ENCODE results near the gene TMEM31.
A peak's percentile ranks its signal among the peaks of the same experiment; 100 is the strongest.

The TMEM31 gene

DNA sequence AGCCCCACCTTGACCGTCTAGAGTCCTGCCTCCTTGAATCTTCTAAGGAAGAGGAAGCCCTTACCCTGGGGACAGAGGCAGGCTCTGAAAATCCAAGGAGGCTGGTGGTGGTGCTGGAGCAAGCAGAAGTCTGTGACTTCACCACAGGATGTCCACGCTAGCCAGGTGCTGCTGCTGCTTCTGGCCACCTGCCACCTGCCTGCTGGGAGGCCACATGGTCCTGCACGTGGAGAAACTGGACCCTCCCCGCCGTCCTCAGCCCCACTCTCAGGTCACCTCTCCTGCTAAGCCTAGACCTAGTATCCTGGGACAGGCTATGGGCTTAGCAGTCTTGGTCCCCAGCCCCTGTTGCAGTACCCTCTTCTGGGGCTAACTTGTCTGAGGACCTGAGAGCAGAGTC, 15.8 kb downstream of the TMEM31 start:
- H3K4me3 ChIP-seq (ENCODE audit: low read length in 2 of 2) = no peak overlapping the region
- WGBS, 2 donors (ENCODE audit: extremely low coverage in 2 of 2, insufficient read length in 2 of 2, insufficient replicate concordance in 1 of 2) = no CpG with 5 or more reads among the region's 5 CpGs
- no peak overlapping the region for H3K23ac ChIP-seq (ENCODE audit: low read depth, low read length, poor library complexity)
- H2AK5ac ChIP-seq (ENCODE audit: low read depth, low read length) = peak overlapping the region; percentile 21
- no peak overlapping the region for H4K8ac ChIP-seq (ENCODE audit: low read depth, low read length)
- H4K91ac ChIP-seq (ENCODE audit: low read depth, low read length, poor library complexity) = no peak overlapping the region
- peaks cover 0 to 13% of the 10 kb centered on the region in 2 donors for H3K4me1 ChIP-seq (ENCODE audit: control insufficient read depth in 2 of 2, insufficient read depth in 1 of 2, low read depth in 1 of 2, low read length in 2 of 2)
- H2AFZ ChIP-seq (ENCODE audit: low read length) = no peak overlapping the region
- no peaks in the 10 kb centered on the region for H3K79me1 ChIP-seq (ENCODE audit: low read depth, low read length)
- DNase-seq (ENCODE audit: low spot score) = no peak
- no peak overlapping the region for H2BK5ac ChIP-seq (ENCODE audit: low read length)
- H3K4me2 ChIP-seq (ENCODE audit: insufficient read depth, low read length, poor library complexity, severe bottlenecking) = no peak overlapping the region
- no peak overlapping the region for H3K9ac ChIP-seq (ENCODE audit: low read depth, low read length, poor library complexity)
- H3K14ac ChIP-seq (ENCODE audit: low read length) = no peak overlapping the region
- H2BK12ac ChIP-seq (ENCODE audit: low read length) = no peak overlapping the region
- no peaks in the 10 kb centered on the region for H3K36me3 ChIP-seq (replicated peaks in 1 of 2; ENCODE audit: control insufficient read depth in 2 of 2, insufficient read depth in 2 of 2, low read length in 2 of 2)
- no peak overlapping the region for H3K4ac ChIP-seq (ENCODE audit: low read length)
- H3K27me3 ChIP-seq (ENCODE audit: control insufficient read depth in 3 of 3, insufficient read depth in 3 of 3, low read depth in 1 of 3, low read length in 3 of 3) = peaks cover 0 to 86% (median 0%) of the 10 kb centered on the region in 3 experiments
- peak overlapping the region; percentile 17 for H3K18ac ChIP-seq (ENCODE audit: low read length)
- no peaks in the 10 kb centered on the region for H3K9me3 ChIP-seq (replicated peaks in 1 of 2; ENCODE audit: control insufficient read depth in 2 of 2, insufficient read depth in 1 of 2, low read depth in 1 of 2, low read length in 2 of 2)
- H2BK15ac ChIP-seq (ENCODE audit: low read length) = peak overlapping the region; percentile 92
- H3K27ac ChIP-seq (replicated peaks; ENCODE audit: low read length) = no peak overlapping the region
- no peak overlapping the region for H2BK120ac ChIP-seq (ENCODE audit: low read depth, low read length)

DNA sequence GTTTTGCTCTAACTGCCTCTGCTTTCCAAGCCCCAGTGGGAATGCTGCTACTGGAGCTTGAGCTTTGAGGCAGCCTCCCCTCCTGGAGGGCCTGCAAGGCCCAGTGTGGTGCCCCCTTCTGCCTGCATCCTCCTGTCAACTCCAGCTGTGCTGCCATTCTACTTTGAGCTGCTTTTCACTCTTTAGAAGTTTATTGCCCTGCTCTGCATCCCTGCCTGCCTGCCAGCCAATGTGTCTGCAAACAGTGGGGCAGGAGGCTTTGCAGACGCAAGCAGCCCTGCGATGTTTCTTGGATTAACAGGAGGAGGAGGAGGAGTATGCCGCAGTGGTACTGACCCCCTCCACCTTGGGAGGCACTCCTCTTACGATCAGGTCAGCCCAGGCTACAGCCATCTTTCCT, 16.4 kb downstream of the TMEM31 start:
- no peak overlapping the region for H4K91ac ChIP-seq (ENCODE audit: low read depth, low read length, poor library complexity)
- no peak overlapping the region for H3K9ac ChIP-seq (ENCODE audit: low read depth, low read length, poor library complexity)
- H3K27me3 ChIP-seq (ENCODE audit: control insufficient read depth in 3 of 3, insufficient read depth in 3 of 3, low read depth in 1 of 3, low read length in 3 of 3) = peaks cover 0 to 83% (median 0%) of the 10 kb centered on the region in 3 experiments
- no CpG with 5 or more reads among the region's 4 CpGs for WGBS, 2 donors (ENCODE audit: extremely low coverage in 2 of 2, insufficient read length in 2 of 2, insufficient replicate concordance in 1 of 2)
- no peaks in the 10 kb centered on the region for H3K36me3 ChIP-seq (replicated peaks in 1 of 2; ENCODE audit: control insufficient read depth in 2 of 2, insufficient read depth in 2 of 2, low read length in 2 of 2)
- no peak overlapping the region for H3K4me3 ChIP-seq (ENCODE audit: low read length in 2 of 2)
- H3K9me3 ChIP-seq (replicated peaks in 1 of 2; ENCODE audit: control insufficient read depth in 2 of 2, insufficient read depth in 1 of 2, low read depth in 1 of 2, low read length in 2 of 2) = no peaks in the 10 kb centered on the region
- no peak overlapping the region for H3K4ac ChIP-seq (ENCODE audit: low read length)
- peak overlapping the region; percentile 92 for H2BK15ac ChIP-seq (ENCODE audit: low read length)
- no peak overlapping the region for H2BK120ac ChIP-seq (ENCODE audit: low read depth, low read length)
- no peak overlapping the region for H3K4me2 ChIP-seq (ENCODE audit: insufficient read depth, low read length, poor library complexity, severe bottlenecking)
- H2AFZ ChIP-seq (ENCODE audit: low read length) = no peak overlapping the region
- no peak overlapping the region for H2AK5ac ChIP-seq (ENCODE audit: low read depth, low read length)
- peaks cover 0 to 13% of the 10 kb centered on the region in 2 donors for H3K4me1 ChIP-seq (ENCODE audit: control insufficient read depth in 2 of 2, insufficient read depth in 1 of 2, low read depth in 1 of 2, low read length in 2 of 2)
- H2BK12ac ChIP-seq (ENCODE audit: low read length) = no peak overlapping the region
- no peak overlapping the region for H3K14ac ChIP-seq (ENCODE audit: low read length)
- no peak overlapping the region for H3K23ac ChIP-seq (ENCODE audit: low read depth, low read length, poor library complexity)
- DNase-seq (ENCODE audit: low spot score) = no peak
- H3K79me1 ChIP-seq (ENCODE audit: low read depth, low read length) = no peaks in the 10 kb centered on the region
- no peak overlapping the region for H3K27ac ChIP-seq (replicated peaks; ENCODE audit: low read length)
- peak overlapping the region; percentile 57 for H3K18ac ChIP-seq (ENCODE audit: low read length)
- no peak overlapping the region for H4K8ac ChIP-seq (ENCODE audit: low read depth, low read length)
- H2BK5ac ChIP-seq (ENCODE audit: low read length) = no peak overlapping the region

DNA sequence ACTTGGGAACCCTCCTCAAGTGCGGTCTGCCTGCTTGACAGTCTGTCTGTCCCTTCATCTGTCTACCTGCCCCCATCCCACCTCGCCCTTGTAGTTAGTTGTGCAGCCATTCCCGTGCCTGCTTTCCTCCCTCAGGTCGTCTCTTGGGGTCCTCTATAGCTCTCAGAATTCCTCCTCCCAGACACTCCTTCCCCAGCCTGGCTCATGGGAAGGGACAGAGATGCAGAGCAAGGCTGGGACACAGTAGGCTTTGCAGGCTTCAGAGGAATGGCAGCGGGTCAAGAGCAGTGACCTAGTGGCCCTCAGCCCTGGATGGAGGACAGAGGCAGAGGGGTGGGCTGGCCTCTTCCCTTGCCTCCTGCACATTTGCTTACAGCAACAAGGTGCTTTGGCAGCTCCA, 18.3 kb downstream of the TMEM31 start:
- no peak overlapping the region for H3K23ac ChIP-seq (ENCODE audit: low read depth, low read length, poor library complexity)
- H2BK120ac ChIP-seq (ENCODE audit: low read depth, low read length) = no peak overlapping the region
- H4K8ac ChIP-seq (ENCODE audit: low read depth, low read length) = no peak overlapping the region
- no peak overlapping the region for H2BK5ac ChIP-seq (ENCODE audit: low read length)
- no peak overlapping the region for H2AK5ac ChIP-seq (ENCODE audit: low read depth, low read length)
- DNase-seq (ENCODE audit: low spot score) = no peak
- no peak overlapping the region for H3K4me3 ChIP-seq (ENCODE audit: low read length in 2 of 2)
- no peak overlapping the region for H3K4me2 ChIP-seq (ENCODE audit: insufficient read depth, low read length, poor library complexity, severe bottlenecking)
- H2BK15ac ChIP-seq (ENCODE audit: low read length) = no peak overlapping the region
- no peak overlapping the region for H2BK12ac ChIP-seq (ENCODE audit: low read length)
- no peaks in the 10 kb centered on the region for H3K9me3 ChIP-seq (replicated peaks in 1 of 2; ENCODE audit: control insufficient read depth in 2 of 2, insufficient read depth in 1 of 2, low read depth in 1 of 2, low read length in 2 of 2)
- H3K36me3 ChIP-seq (replicated peaks in 1 of 2; ENCODE audit: control insufficient read depth in 2 of 2, insufficient read depth in 2 of 2, low read length in 2 of 2) = no peaks in the 10 kb centered on the region
- no peak overlapping the region for H2AFZ ChIP-seq (ENCODE audit: low read length)
- no CpG with 5 or more reads among the region's 5 CpGs for WGBS, 2 donors (ENCODE audit: extremely low coverage in 2 of 2, insufficient read length in 2 of 2, insufficient replicate concordance in 1 of 2)
- H4K91ac ChIP-seq (ENCODE audit: low read depth, low read length, poor library complexity) = no peak overlapping the region
- H3K4ac ChIP-seq (ENCODE audit: low read length) = no peak overlapping the region
- peaks cover 0 to 69% (median 0%) of the 10 kb centered on the region in 3 experiments for H3K27me3 ChIP-seq (ENCODE audit: control insufficient read depth in 3 of 3, insufficient read depth in 3 of 3, low read depth in 1 of 3, low read length in 3 of 3)
- H3K4me1 ChIP-seq (ENCODE audit: control insufficient read depth in 2 of 2, insufficient read depth in 1 of 2, low read depth in 1 of 2, low read length in 2 of 2) = peaks cover 0 to 13% of the 10 kb centered on the region in 2 donors
- no peak overlapping the region for H3K14ac ChIP-seq (ENCODE audit: low read length)
- no peaks in the 10 kb centered on the region for H3K79me1 ChIP-seq (ENCODE audit: low read depth, low read length)
- no peak overlapping the region for H3K27ac ChIP-seq (replicated peaks; ENCODE audit: low read length)
- no peak overlapping the region for H3K18ac ChIP-seq (ENCODE audit: low read length)
- no peak overlapping the region for H3K9ac ChIP-seq (ENCODE audit: low read depth, low read length, poor library complexity)

DNA sequence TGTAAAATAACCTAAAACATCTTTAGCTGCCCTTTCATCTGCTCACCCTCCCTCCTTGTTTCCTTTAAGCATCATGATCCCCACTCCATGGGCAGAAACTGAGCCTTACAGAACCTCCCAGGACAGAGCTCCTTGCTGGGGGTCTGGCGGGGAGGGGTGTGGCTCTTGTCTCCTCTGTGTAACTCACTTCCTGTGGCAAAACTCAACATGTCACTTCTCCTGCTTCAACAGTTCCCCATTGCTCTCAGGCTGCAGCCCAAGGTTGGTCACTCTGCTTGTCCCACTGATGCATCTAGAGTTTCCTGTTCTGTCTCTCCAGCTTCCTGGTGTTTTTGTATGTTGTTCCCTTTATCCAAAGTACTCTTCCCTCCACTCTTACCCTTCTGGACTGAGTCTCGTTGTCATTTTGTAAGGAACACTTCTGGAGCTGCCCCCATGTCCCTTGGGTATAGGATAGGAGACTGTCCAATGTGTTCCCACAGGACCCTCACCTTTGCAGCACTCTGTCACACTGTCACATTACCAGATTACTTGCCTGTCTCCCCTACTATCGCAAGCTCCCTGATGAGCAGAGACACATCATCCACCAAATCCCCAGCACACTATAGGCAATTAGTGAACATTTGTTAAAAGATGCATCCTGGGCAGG, 19.6 kb downstream of the TMEM31 start:
- H2BK5ac ChIP-seq (ENCODE audit: low read length) = no peak overlapping the region
- no peak overlapping the region for H4K91ac ChIP-seq (ENCODE audit: low read depth, low read length, poor library complexity)
- H3K4me2 ChIP-seq (ENCODE audit: insufficient read depth, low read length, poor library complexity, severe bottlenecking) = no peak overlapping the region
- no CpG with 5 or more reads among the region's 3 CpGs for WGBS, 2 donors (ENCODE audit: extremely low coverage in 2 of 2, insufficient read length in 2 of 2, insufficient replicate concordance in 1 of 2)
- no peak overlapping the region for H3K4ac ChIP-seq (ENCODE audit: low read length)
- H3K4me3 ChIP-seq (ENCODE audit: low read length in 2 of 2) = no peak overlapping the region
- no peaks in the 10 kb centered on the region for H3K79me1 ChIP-seq (ENCODE audit: low read depth, low read length)
- no peak overlapping the region for H3K14ac ChIP-seq (ENCODE audit: low read length)
- H4K8ac ChIP-seq (ENCODE audit: low read depth, low read length) = no peak overlapping the region
- no peak overlapping the region for H2AFZ ChIP-seq (ENCODE audit: low read length)
- H3K27me3 ChIP-seq (ENCODE audit: control insufficient read depth in 3 of 3, insufficient read depth in 3 of 3, low read depth in 1 of 3, low read length in 3 of 3) = peaks cover 0 to 70% (median 0%) of the 10 kb centered on the region in 3 experiments
- no peak overlapping the region for H3K18ac ChIP-seq (ENCODE audit: low read length)
- H3K36me3 ChIP-seq (replicated peaks in 1 of 2; ENCODE audit: control insufficient read depth in 2 of 2, insufficient read depth in 2 of 2, low read length in 2 of 2) = no peaks in the 10 kb centered on the region
- no peak overlapping the region for H3K23ac ChIP-seq (ENCODE audit: low read depth, low read length, poor library complexity)
- H2BK15ac ChIP-seq (ENCODE audit: low read length) = no peak overlapping the region
- no peak overlapping the region for H2BK120ac ChIP-seq (ENCODE audit: low read depth, low read length)
- no peaks in the 10 kb centered on the region for H3K9me3 ChIP-seq (replicated peaks in 1 of 2; ENCODE audit: control insufficient read depth in 2 of 2, insufficient read depth in 1 of 2, low read depth in 1 of 2, low read length in 2 of 2)
- H2BK12ac ChIP-seq (ENCODE audit: low read length) = no peak overlapping the region
- H2AK5ac ChIP-seq (ENCODE audit: low read depth, low read length) = no peak overlapping the region
- DNase-seq (ENCODE audit: low spot score) = no peak
- H3K4me1 ChIP-seq (ENCODE audit: control insufficient read depth in 2 of 2, insufficient read depth in 1 of 2, low read depth in 1 of 2, low read length in 2 of 2) = peaks cover 0 to 13% of the 10 kb centered on the region in 2 donors
- H3K9ac ChIP-seq (ENCODE audit: low read depth, low read length, poor library complexity) = no peak overlapping the region
- no peak overlapping the region for H3K27ac ChIP-seq (replicated peaks; ENCODE audit: low read length)

Measured in neuronal stem cell (in vitro differentiated cells).